ENCODE results near the gene PALD1. TPM values are rescaled to one million over a fixed set of nuclear protein-coding genes. Genes with fewer than 3 reads are reported as not detected.

PALD1 gene
- total and polyA plus RNA-seq, 2 donors (not counting 1 experiment from before 2014, with no cell fraction given) = 0.09 to 0.33 TPM

- Histone ChIP-seq H3K79me2 (ENCODE audit: control insufficient read depth, insufficient read depth, low read length) (no peaks in the 10 kb centered on the region), H3K27ac (ENCODE audit: insufficient read depth, low read length) (no peak overlapping the region), H3K36me3 (ENCODE audit: control insufficient read depth, insufficient read depth, low read length) (no peaks in the 10 kb centered on the region), H3K4me1 (ENCODE audit: control insufficient read depth, extremely low read depth, insufficient read depth, low read length) (no peaks in the 10 kb centered on the region), H2AFZ (ENCODE audit: low read length) (no peak overlapping the region), H3K9ac (ENCODE audit: insufficient read depth, low read length) (no peak overlapping the region), H3K4me2 (ENCODE audit: extremely low read depth, insufficient read depth, low read length) (no peak overlapping the region), H3K27me3 (ENCODE audit: control insufficient read depth, insufficient read depth, low read length) (no peaks in the 10 kb centered on the region), H3K9me3 (ENCODE audit: control insufficient read depth, insufficient read depth, low read depth, low read length) (no peaks in the 10 kb centered on the region), H4K20me1 (ENCODE audit: control insufficient read depth, extremely low read depth, insufficient read depth, low read length) (no peaks in the 10 kb centered on the region), H3K4me3 (replicated peaks in 1 of 4; ENCODE audit: control extremely low read depth in 1 of 4, insufficient read depth in 1 of 4, low read depth in 3 of 4, low read length in 4 of 4) (no peak overlapping the region)
- DNase-seq (ENCODE audit: low read depth in 2 of 2) = no peak
- no peak for TF ChIP-seq CTCF (conservative IDR thresholded peaks at IDR 0.05 in 1 of 2, IDR thresholded peaks at IDR 0.05 in 1 of 2; ENCODE audit: low read depth in 1 of 2, low read length in 2 of 2)
- no peak for TF ChIP-seq EZH2 (IDR thresholded peaks at IDR 0.05; ENCODE audit: low read length, missing control alignments)
Measured at GRCh38 chr10:70599791-70600190, 121.2 kb downstream of the PALD1 start.

GRCh38 chr10:70600512-70601395 lies 122.2 kb downstream of the PALD1 start:
- Histone ChIP-seq H3K27ac (ENCODE audit: insufficient read depth, low read length) (no peak overlapping the region), H3K79me2 (ENCODE audit: control insufficient read depth, insufficient read depth, low read length) (no peaks in the 10 kb centered on the region), H3K36me3 (ENCODE audit: control insufficient read depth, insufficient read depth, low read length) (no peaks in the 10 kb centered on the region), H2AFZ (ENCODE audit: low read length) (no peak overlapping the region), H3K4me3 (replicated peaks in 1 of 4; ENCODE audit: control extremely low read depth in 1 of 4, insufficient read depth in 1 of 4, low read depth in 3 of 4, low read length in 4 of 4) (no peak overlapping the region), H3K4me1 (ENCODE audit: control insufficient read depth, extremely low read depth, insufficient read depth, low read length) (no peaks in the 10 kb centered on the region), H3K9ac (ENCODE audit: insufficient read depth, low read length) (no peak overlapping the region), H4K20me1 (ENCODE audit: control insufficient read depth, extremely low read depth, insufficient read depth, low read length) (no peaks in the 10 kb centered on the region), H3K9me3 (ENCODE audit: control insufficient read depth, insufficient read depth, low read depth, low read length) (no peaks in the 10 kb centered on the region), H3K27me3 (ENCODE audit: control insufficient read depth, insufficient read depth, low read length) (no peaks in the 10 kb centered on the region), H3K4me2 (ENCODE audit: extremely low read depth, insufficient read depth, low read length) (no peak overlapping the region)
- no peak for TF ChIP-seq CTCF (conservative IDR thresholded peaks at IDR 0.05 in 1 of 2, IDR thresholded peaks at IDR 0.05 in 1 of 2; ENCODE audit: low read depth in 1 of 2, low read length in 2 of 2)
- TF ChIP-seq EZH2 (IDR thresholded peaks at IDR 0.05; ENCODE audit: low read length, missing control alignments) = no peak
- no peak for DNase-seq (ENCODE audit: low read depth in 2 of 2)

- H3K9ac ChIP-seq (ENCODE audit: insufficient read depth, low read length) = no peak overlapping the region
- no peak for TF ChIP-seq EZH2 (IDR thresholded peaks at IDR 0.05; ENCODE audit: low read length, missing control alignments)
- H3K27me3 ChIP-seq (ENCODE audit: control insufficient read depth, insufficient read depth, low read length) = no peaks in the 10 kb centered on the region
Measured at GRCh38 chr10:70601746-70602145, 123.2 kb downstream of the PALD1 start.

More at GRCh38 chr10:70601746-70602145, 123.2 kb downstream of the PALD1 start:
- H3K27ac ChIP-seq (ENCODE audit: insufficient read depth, low read length) = no peak overlapping the region
- H3K4me1 ChIP-seq (ENCODE audit: control insufficient read depth, extremely low read depth, insufficient read depth, low read length) = no peaks in the 10 kb centered on the region
- no peaks in the 10 kb centered on the region for H3K9me3 ChIP-seq (ENCODE audit: control insufficient read depth, insufficient read depth, low read depth, low read length)
- no peak for DNase-seq (ENCODE audit: low read depth in 2 of 2)
- H4K20me1 ChIP-seq (ENCODE audit: control insufficient read depth, extremely low read depth, insufficient read depth, low read length) = no peaks in the 10 kb centered on the region
- H3K36me3 ChIP-seq (ENCODE audit: control insufficient read depth, insufficient read depth, low read length) = no peaks in the 10 kb centered on the region
- no peak overlapping the region for H3K4me3 ChIP-seq (replicated peaks in 1 of 4; ENCODE audit: control extremely low read depth in 1 of 4, insufficient read depth in 1 of 4, low read depth in 3 of 4, low read length in 4 of 4)
- H2AFZ ChIP-seq (ENCODE audit: low read length) = no peak overlapping the region
- no peaks in the 10 kb centered on the region for H3K79me2 ChIP-seq (ENCODE audit: control insufficient read depth, insufficient read depth, low read length)
- H3K4me2 ChIP-seq (ENCODE audit: extremely low read depth, insufficient read depth, low read length) = no peak overlapping the region

Measured in fibroblast of lung (primary cell).